Endothelial cell of umbilical vein (primary cell): ENCODE measurements around the gene CLEC16A. TPM values are rescaled to one million over a fixed set of nuclear protein-coding genes. Genes with fewer than 3 reads are reported as not detected.

Experiments used
- BruUV-seq: library from RNA; stranded (reverse); fragments of 400-500 nt; replicated peaks from 2 replicates; lab custom pipeline; 2021; lab: Mats Ljungman, UMichigan
- CTCF ChIA-PET: fragments of 300-600, 350-600 bp; sonication (Branson Sonifier 250); formaldehyde crosslinking; loops from one replicate; lab custom pipeline; 2021; ENCODE audit warnings: antibody characterized with exemption, inconsistent platforms; lab: Charles Lee
- POLR2A ChIA-PET: fragments of 300-600, 350-600 bp; sonication (Branson Sonifier 250); formaldehyde crosslinking; loops from one replicate; lab custom pipeline; 2021; ENCODE audit warnings: antibody characterized with exemption, inconsistent platforms; lab: Charles Lee
- DNase-seq: peaks from one replicate; pipeline ENCODE4 v3.0.0-alpha.2; 2011; ENCODE audit warnings: low read depth, low spot score
- FAIRE-seq: peaks from 2 replicates; lab custom pipeline; 2011; peaks lifted over from hg19 to GRCh38; lab: Jason Lieb, UNC
- H2AFZ ChIP-seq: 2 replicates; pipeline ENCODE4 v1.6.0; 2012; ENCODE audit warnings: low read depth, low read length, control low read depth, inconsistent platforms
- H3K27ac ChIP-seq: 2 replicates; pipeline ENCODE4 v1.5.1; 2011; ENCODE audit warnings: low read depth, mild to moderate bottlenecking, control low read depth, low read length, moderate library complexity; ENCODE audit not compliant: insufficient read depth
- H3K27me3 ChIP-seq, 2 experiments: 2 replicates each; pipeline versions ENCODE4 v1.6.0 to v1.6.1; 2011; ENCODE audit warnings: low read length in 2 of 2, mixed read lengths in 1 of 2; ENCODE audit not compliant: control insufficient read depth in 2 of 2, insufficient read depth in 2 of 2
- H3K36me3 ChIP-seq, 2 experiments: 2 replicates in 1 of 2; 3 replicates in 1 of 2; pipeline ENCODE4 v1.5.1; 2011; ENCODE audit warnings: low read length in 2 of 2, mild to moderate bottlenecking in 1 of 2, moderate library complexity in 1 of 2; ENCODE audit not compliant: control insufficient read depth in 2 of 2, insufficient read depth in 2 of 2; ENCODE audit errors: extremely low read depth in 1 of 2
- H3K4me1 ChIP-seq: 3 replicates; pipeline ENCODE4 v1.5.1; 2011; ENCODE audit warnings: mild to moderate bottlenecking, low read length; ENCODE audit not compliant: control insufficient read depth, insufficient read depth; ENCODE audit errors: extremely low read depth
- H3K4me2 ChIP-seq: 2 replicates; pipeline ENCODE4 v1.6.1; 2011; ENCODE audit warnings: low read length, control low read depth, mixed read lengths; ENCODE audit not compliant: insufficient read depth
- H3K4me3 ChIP-seq, 3 experiments: fragments of 200-600 bp in 1 of 3; sonication (generic), shearing (Covaris generic) in 1 of 3; replicated peaks in 1 of 3; 2 replicates each; pipeline ENCODE4 v1.5.1; 2011 to 2016; ENCODE audit warnings: control low read depth in 3 of 3, low read length in 3 of 3, mild to moderate bottlenecking in 2 of 3, inconsistent platforms in 1 of 3, low read depth in 1 of 3, moderate library complexity in 1 of 3; ENCODE audit not compliant: insufficient read depth in 1 of 3
- H3K79me2 ChIP-seq: 2 replicates; pipeline ENCODE4 v1.6.0; 2012; ENCODE audit warnings: low read length, inconsistent platforms; ENCODE audit not compliant: control insufficient read depth, insufficient read depth
- H3K9ac ChIP-seq: replicated peaks from 2 replicates; pipeline ENCODE3; 2011; ENCODE audit warnings: low read length, control low read depth; ENCODE audit not compliant: insufficient read depth; ENCODE audit errors: extremely low read depth
- H3K9me1 ChIP-seq: replicated peaks from 3 replicates; pipeline ENCODE4 v1.6.0; 2011; ENCODE audit warnings: mild to moderate bottlenecking, low read length; ENCODE audit not compliant: control insufficient read depth, insufficient read depth; ENCODE audit errors: extremely low read depth
- H3K9me3 ChIP-seq: replicated peaks from 2 replicates; pipeline ENCODE4 v1.5.1; 2012; ENCODE audit warnings: low read length, inconsistent platforms; ENCODE audit not compliant: control insufficient read depth, insufficient read depth
- H4K20me1 ChIP-seq: replicated peaks from 2 replicates; pipeline ENCODE3; 2011; ENCODE audit warnings: mild to moderate bottlenecking, low read length; ENCODE audit not compliant: control insufficient read depth, insufficient read depth; ENCODE audit errors: extremely low read depth
- EZH2 ChIP-seq: IDR thresholded peaks from 2 replicates; pipeline ENCODE4 v1.6.1; 2012; ENCODE audit warnings: borderline replicate concordance, low read depth, mild to moderate bottlenecking, moderate library complexity, low read length, inconsistent platforms; ENCODE audit not compliant: severe bottlenecking
- FOS ChIP-seq: IDR thresholded peaks from 2 replicates; pipeline ENCODE4 v1.6.1; 2011; ENCODE audit warnings: mild to moderate bottlenecking, low read length, moderate library complexity, borderline replicate concordance; ENCODE audit not compliant: insufficient read depth
- GATA2 ChIP-seq: IDR thresholded peaks from 2 replicates; pipeline ENCODE4 v1.7.0; 2011; ENCODE audit warnings: low read depth, mild to moderate bottlenecking, moderate library complexity, mixed read lengths, low read length; ENCODE audit not compliant: insufficient read length, insufficient read depth
- MYC ChIP-seq: IDR thresholded peaks from one replicate; pipeline ENCODE4 v1.6.1; 2011; ENCODE audit warnings: mild to moderate bottlenecking, low read depth, low read length
- POLR2A ChIP-seq: IDR thresholded peaks from 2 replicates; pipeline ENCODE4 v1.6.1; 2012; ENCODE audit warnings: low read depth, mild to moderate bottlenecking, control low read depth, low read length
- dilution Hi-C: fragments of 300-500 bp; cut with MboI; formaldehyde crosslinking; loops from one replicate; pipeline ENCODE4 v1.15.0; 2019; ENCODE audit warnings: low sequenced_read_pairs; ENCODE audit not compliant: extremely low pct_ligation_motif_present
- intact Hi-C: fragments of 100-400 bp; cut with micrococcal nuclease; formaldehyde crosslinking; loops from one replicate; pipeline ENCODE4 v1.10.0; 2022
- polyA plus RNA-seq, 4 experiments: library from polyadenylated mRNA; depleted of rRNA in 3 of 4; stranded (reverse) in 3 of 4; unstranded in 1 of 4; fragments of >200 nt; gene quantifications; 2 replicates each; pipeline versions ENCODE4 v1.2.1 to v1.2.3, GENCODE V29; 2011 to 2012; ENCODE audit warnings: missing spikeins in 1 of 4
- total RNA-seq: library from RNA; stranded (reverse); gene quantifications from 2 replicates; pipeline ENCODE4 v1.2.3, GENCODE V29; 2021
- TF ChIP-seq, protein P1 (sequence below): IDR thresholded peaks from 2 replicates; pipeline ENCODE4 v1.6.1; 2011; ENCODE audit not compliant: insufficient read depth, insufficient read length

The CLEC16A gene
- total and polyA plus RNA-seq, 2 donors (not counting 3 experiments of a cell fraction or from before 2014, with no cell fraction given), result 11.4 to 23.3 TPM

DNA sequence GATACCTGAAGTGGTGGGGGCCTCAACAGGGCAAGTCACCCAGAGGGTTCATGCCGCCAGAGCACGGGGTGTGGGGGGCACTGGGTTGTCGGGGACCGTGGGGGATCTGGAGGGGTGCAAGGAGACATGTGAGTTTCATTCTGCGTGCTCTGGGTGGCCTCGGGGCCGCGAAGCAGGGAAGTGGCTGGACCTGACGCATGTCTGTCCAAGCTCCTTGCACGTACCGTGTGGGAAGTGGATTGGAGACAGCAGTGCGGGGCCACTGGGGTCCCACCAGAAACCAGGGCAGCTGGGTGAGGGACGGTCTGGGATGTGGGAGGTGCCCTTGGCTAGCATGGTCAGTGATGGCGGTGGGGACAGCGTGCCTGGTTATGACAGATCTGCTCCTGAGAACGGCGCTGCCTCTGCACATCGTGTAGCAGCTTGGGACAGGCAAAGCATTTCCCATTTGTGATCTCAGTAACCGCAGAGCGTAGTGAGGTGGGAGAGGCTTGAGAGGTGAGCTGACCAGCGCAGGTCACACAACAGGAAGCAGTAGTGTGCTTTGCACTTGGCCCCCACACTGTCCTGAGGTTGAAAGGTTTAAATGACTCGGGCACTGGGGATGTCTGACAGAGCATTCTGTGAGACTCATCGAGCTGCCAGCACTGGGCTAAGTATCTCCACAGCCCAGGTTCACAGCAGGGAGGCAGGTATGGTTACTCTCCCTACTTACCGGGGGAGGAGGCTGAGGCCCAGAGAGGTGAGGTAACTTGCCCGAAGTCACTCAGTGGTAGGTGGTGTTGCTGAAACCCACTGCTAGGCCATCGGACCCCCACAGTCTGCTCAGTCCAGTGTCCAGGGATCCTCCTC, 197.3 kb downstream of the CLEC16A start:
- Histone ChIP-seq H2AFZ (no peak overlapping the region), H3K9me1 (no peaks in the 10 kb centered on the region), H3K36me3 (no peaks in the 10 kb centered on the region), H3K4me2 (no peak overlapping the region), H3K9ac (no peak overlapping the region), H4K20me1 (no peaks in the 10 kb centered on the region), H3K27ac (no peak overlapping the region), H3K4me3 (no peak overlapping the region), H3K9me3 (no peaks in the 10 kb centered on the region), H3K4me1 (peaks cover 31% of the 10 kb centered on the region), H3K27me3 (no peaks in the 10 kb centered on the region), H3K79me2 (no peaks in the 10 kb centered on the region)
- CTCF ChIA-PET, result interaction anchor here (0.5 to 1.7 kb wide), 3 partner anchors 10 to 170 kb away, joined by 3 to 5 read pairs (median 3); no protein-coding TSS in a partner anchor
- DNase-seq (no peak), FAIRE-seq (no peak)
- BruUV-seq, result no TSS peak
- intact Hi-C loops (no loop called here), dilution Hi-C loops (no loop called here)
- POLR2A ChIA-PET, result no interaction called here
- TF ChIP-seq EZH2, result no peak
- TF ChIP-seq, protein P1, sequence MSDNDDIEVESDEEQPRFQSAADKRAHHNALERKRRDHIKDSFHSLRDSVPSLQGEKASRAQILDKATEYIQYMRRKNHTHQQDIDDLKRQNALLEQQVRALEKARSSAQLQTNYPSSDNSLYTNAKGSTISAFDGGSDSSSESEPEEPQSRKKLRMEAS, result no peak
- TF ChIP-seq GATA2, result no peak
- no peak for TF ChIP-seq FOS

DNA sequence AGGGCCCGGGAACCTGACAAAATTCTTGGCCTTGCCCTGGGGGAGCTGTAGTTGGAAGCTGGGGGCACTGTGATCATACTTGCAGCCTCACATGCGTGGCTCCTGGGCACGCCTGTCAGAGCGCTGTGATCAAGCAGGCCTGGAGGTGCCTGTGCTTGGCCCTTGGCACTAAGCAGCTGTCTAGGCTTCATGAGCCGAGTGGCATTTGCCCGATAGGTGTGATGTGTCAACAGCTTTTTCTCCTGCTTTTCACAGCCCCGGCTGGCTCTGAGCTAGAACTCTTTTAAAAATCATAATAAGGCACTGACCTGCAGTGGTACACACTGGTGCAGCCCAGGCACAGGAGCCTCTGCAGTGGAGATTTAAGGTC, 197.9 kb downstream of the CLEC16A start:
- POLR2A ChIA-PET, result no interaction called here
- no peaks in the 10 kb centered on the region for H3K27me3 ChIP-seq
- no peak overlapping the region for H2AFZ ChIP-seq
- dilution Hi-C loops (no loop called here), intact Hi-C loops (no loop called here)
- H3K4me1 ChIP-seq, result peaks cover 25% of the 10 kb centered on the region
- FAIRE-seq (no peak), DNase-seq (no peak)
- no TSS peak for BruUV-seq
- no peaks in the 10 kb centered on the region for H4K20me1 ChIP-seq
- H3K4me3 ChIP-seq, result no peak overlapping the region
- no peaks in the 10 kb centered on the region for H3K79me2 ChIP-seq
- no peaks in the 10 kb centered on the region for H3K36me3 ChIP-seq
- no peaks in the 10 kb centered on the region for H3K9me1 ChIP-seq
- no peak for TF ChIP-seq POLR2A
- TF ChIP-seq MYC, result no peak
- no peak for TF ChIP-seq GATA2
- TF ChIP-seq EZH2, result no peak
- no peak for TF ChIP-seq FOS
- no peaks in the 10 kb centered on the region for H3K9me3 ChIP-seq
- no peak overlapping the region for H3K27ac ChIP-seq
- no peak overlapping the region for H3K9ac ChIP-seq
- H3K4me2 ChIP-seq, result no peak overlapping the region
- CTCF ChIA-PET, result interaction anchor here (1.7 kb wide), 1 partner anchor 10 kb away, joined by 5 read pairs; no protein-coding TSS in a partner anchor
